Measurements from ENCODE around the gene ARPIN. TPM values are rescaled to one million over a fixed set of nuclear protein-coding genes. Genes with fewer than 3 reads are reported as not detected.

ARPIN gene
- total RNA-seq, 1 experiment from 2014 or later, result 8.8 TPM

DNA sequence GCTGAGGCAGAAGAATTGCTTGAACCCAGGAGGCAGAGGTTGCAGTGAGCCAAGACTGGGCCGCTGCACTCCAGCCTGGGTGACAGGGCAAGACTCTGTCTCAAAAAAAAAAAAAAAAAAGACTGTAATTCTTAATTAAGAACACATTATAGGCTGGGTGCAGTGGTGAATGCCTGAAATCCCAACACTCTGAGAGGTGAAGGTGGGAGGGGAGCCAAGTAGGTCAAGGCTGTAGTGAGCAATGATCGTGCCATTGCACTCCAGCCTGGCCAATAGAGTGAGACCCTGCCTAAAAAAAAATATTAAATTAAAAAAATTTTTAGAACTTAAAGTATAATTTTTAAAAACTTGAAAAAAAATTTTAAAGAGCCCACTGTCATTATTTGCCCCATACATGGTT, 13.4 kb upstream of the ARPIN start:
- no peak for DNase-seq (ENCODE audit: low read depth, low spot score)
- no TSS peak for BruUV-seq (replicated peaks)
- no peaks in the 10 kb centered on the region for H3K9me3 ChIP-seq (ENCODE audit: control insufficient read depth in 1 of 2, insufficient read depth in 1 of 2, low read depth in 1 of 2, low read length in 2 of 2)
- no peak overlapping the region for H3K4me3 ChIP-seq (replicated peaks in 1 of 2; ENCODE audit: low read depth in 1 of 2, low read length in 2 of 2)
- intact Hi-C loops (cut with micrococcal nuclease), result no loop called here
- no peak overlapping the region for H3K27ac ChIP-seq (ENCODE audit: low read depth, low read length)
- H3K4me1 ChIP-seq (ENCODE audit: control insufficient read depth in 1 of 2, insufficient read depth in 2 of 2, low read length in 2 of 2), result no peaks in the 10 kb centered on the region
- H3K27me3 ChIP-seq (ENCODE audit: insufficient read depth, low read length), result no peaks in the 10 kb centered on the region
- H3K36me3 ChIP-seq (ENCODE audit: control insufficient read depth in 1 of 2, insufficient read depth in 2 of 2, low read length in 2 of 2), result no peaks in the 10 kb centered on the region
- ChIA-PET CTCF (no interaction called here), POLR2A (no interaction called here), RAD21 (ENCODE audit: low non-redundant PET in 1 of 2, low total read pairs in 2 of 2, uncharacterized antibody in 2 of 2, unreplicated experiment in 2 of 2) (no interaction called here)
- no peaks in the 10 kb centered on the region for H4K20me1 ChIP-seq (ENCODE audit: insufficient read depth)
- H3K9me2 ChIP-seq (ENCODE audit: insufficient read depth), result no peaks in the 10 kb centered on the region
- TF ChIP-seq SP1 (IDR thresholded peaks at IDR 0.05; ENCODE audit: low read depth), result no peak
- TF ChIP-seq EZH2 (IDR thresholded peaks at IDR 0.05), result no peak
- TF ChIP-seq EZH2phosphoT487 (IDR thresholded peaks at IDR 0.05; ENCODE audit: borderline replicate concordance), result no peak
- TF ChIP-seq ZFX (IDR thresholded peaks at IDR 0.05), result no peak
- no peak for TF ChIP-seq TCF7L2 (IDR thresholded peaks at IDR 0.05; ENCODE audit: borderline replicate concordance, extremely low read depth, insufficient read depth, insufficient read length)
- no peak for TF ChIP-seq FOSL1 (IDR thresholded peaks at IDR 0.05; ENCODE audit: low read depth)
- TF ChIP-seq ELF1 (IDR thresholded peaks at IDR 0.05; ENCODE audit: borderline replicate concordance, low read depth), result no peak
- no peak for TF ChIP-seq CEBPB (IDR thresholded peaks at IDR 0.05; ENCODE audit: low read depth)
- no peak for TF ChIP-seq EGR1 (IDR thresholded peaks at IDR 0.05; ENCODE audit: low read depth)
- no peak for TF ChIP-seq ZBTB33 (IDR thresholded peaks at IDR 0.05; ENCODE audit: extremely low read depth, insufficient replicate concordance, low read length)
- no peak for TF ChIP-seq ZNF274 (IDR thresholded peaks at IDR 0.05; ENCODE audit: low read depth, low read length)
- TF ChIP-seq POLR2AphosphoS5 (IDR thresholded peaks at IDR 0.05; ENCODE audit: low read depth, low read length), result no peak
- TF ChIP-seq CBX3 (IDR thresholded peaks at IDR 0.05; ENCODE audit: low read depth), result no peak
- no peak for TF ChIP-seq SRF (IDR thresholded peaks at IDR 0.05; ENCODE audit: low read depth)
- TF ChIP-seq RAD21 (IDR thresholded peaks at IDR 0.05; ENCODE audit: low read depth), result no peak
- TF ChIP-seq, protein P1, sequence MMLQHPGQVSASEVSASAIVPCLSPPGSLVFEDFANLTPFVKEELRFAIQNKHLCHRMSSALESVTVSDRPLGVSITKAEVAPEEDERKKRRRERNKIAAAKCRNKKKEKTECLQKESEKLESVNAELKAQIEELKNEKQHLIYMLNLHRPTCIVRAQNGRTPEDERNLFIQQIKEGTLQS (IDR thresholded peaks at IDR 0.05), result no peak
- TF ChIP-seq CTCF (IDR thresholded peaks at IDR 0.05 in 2 of 3, conservative IDR thresholded peaks at IDR 0.05 in 1 of 3; ENCODE audit: borderline replicate concordance in 1 of 3, insufficient read depth in 1 of 3, low read depth in 2 of 3, low read length in 2 of 3), result no peak
- no peak for TF ChIP-seq POLR2A (IDR thresholded peaks at IDR 0.05; ENCODE audit: borderline replicate concordance, extremely low read depth, insufficient read depth, insufficient read length)
- ATAC-seq, result no peak
- H3K9ac ChIP-seq (ENCODE audit: low read length), result no peak overlapping the region
- H3K4me2 ChIP-seq (ENCODE audit: low read length), result no peak overlapping the region
- H3K79me2 ChIP-seq (ENCODE audit: insufficient read depth, low read length), result no peaks in the 10 kb centered on the region
- no peak overlapping the region for H2AFZ ChIP-seq (ENCODE audit: low read depth, low read length, poor library complexity, severe bottlenecking)
